Activated T-cell treated with anti-CD3 and anti-CD28 coated beads, Interleukin-2, amount 50 U/mL, for 24 hours (primary cell): Measurements from ENCODE around the gene NCKAP5.

Experiments used
- DNase-seq: peaks from one replicate; pipeline ENCODE4 v3.0.0-alpha.2; 2020
- H3K27ac Mint-ChIP-seq: 2 replicates; pipeline ENCODE4 v1.8.0; 2020; ENCODE audit warnings: mild to moderate bottlenecking, mixed read lengths
- H3K27me3 Mint-ChIP-seq: 2 replicates; pipeline ENCODE4 v1.8.0; 2020; ENCODE audit warnings: mixed read lengths
- H3K36me3 Mint-ChIP-seq: 2 replicates; pipeline ENCODE4 v1.8.0; 2020; ENCODE audit warnings: low read depth, mixed read lengths
- H3K4me1 Mint-ChIP-seq: 2 replicates; pipeline ENCODE4 v1.8.0; 2020; ENCODE audit warnings: low read depth, mixed read lengths
- H3K4me3 Mint-ChIP-seq: 2 replicates; pipeline ENCODE4 v1.8.0; 2020; ENCODE audit warnings: mild to moderate bottlenecking, moderate library complexity, mixed read lengths
- H3K9me3 Mint-ChIP-seq: 2 replicates; pipeline ENCODE4 v1.8.0; 2020; ENCODE audit warnings: mixed read lengths

NCKAP5 gene

DNA sequence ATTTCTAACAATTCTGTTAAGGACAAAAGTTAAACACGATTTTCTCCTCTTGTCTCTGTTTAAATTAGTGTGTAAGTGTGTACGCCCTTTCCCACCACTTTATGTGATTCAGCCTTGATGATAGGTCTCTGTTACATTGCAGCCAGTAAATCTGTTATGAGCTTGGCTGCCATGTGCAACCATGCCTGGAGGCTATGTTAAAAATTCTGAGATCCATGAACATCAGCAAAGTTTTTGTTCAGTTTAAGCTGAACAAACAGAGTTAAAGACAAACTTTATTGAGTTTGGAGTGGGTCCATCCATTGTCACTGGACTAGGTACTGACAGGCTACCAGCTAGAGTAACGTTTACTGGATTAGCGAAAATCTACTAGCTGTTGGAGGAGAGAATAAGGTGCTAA is 110.4 kb downstream of the NCKAP5 start:
- Mint-ChIP-seq H3K36me3 (no peaks in the 10 kb centered on the region), H3K4me3 (no peak overlapping the region), H3K4me1 (no peaks in the 10 kb centered on the region), H3K9me3 (peaks cover 4% of the 10 kb centered on the region), H3K27me3 (no peaks in the 10 kb centered on the region), H3K27ac (no peak overlapping the region)
- DNase-seq, result no peak

GRCh38 chr2:133456971-133457370 is 111.3 kb downstream of the NCKAP5 start:
- DNase-seq, result no peak
- H3K27ac Mint-ChIP-seq, result no peak overlapping the region
- no peaks in the 10 kb centered on the region for H3K27me3 Mint-ChIP-seq
- no peaks in the 10 kb centered on the region for H3K36me3 Mint-ChIP-seq
- peaks cover 4% of the 10 kb centered on the region for H3K9me3 Mint-ChIP-seq
- no peaks in the 10 kb centered on the region for H3K4me1 Mint-ChIP-seq
- no peak overlapping the region for H3K4me3 Mint-ChIP-seq

DNA sequence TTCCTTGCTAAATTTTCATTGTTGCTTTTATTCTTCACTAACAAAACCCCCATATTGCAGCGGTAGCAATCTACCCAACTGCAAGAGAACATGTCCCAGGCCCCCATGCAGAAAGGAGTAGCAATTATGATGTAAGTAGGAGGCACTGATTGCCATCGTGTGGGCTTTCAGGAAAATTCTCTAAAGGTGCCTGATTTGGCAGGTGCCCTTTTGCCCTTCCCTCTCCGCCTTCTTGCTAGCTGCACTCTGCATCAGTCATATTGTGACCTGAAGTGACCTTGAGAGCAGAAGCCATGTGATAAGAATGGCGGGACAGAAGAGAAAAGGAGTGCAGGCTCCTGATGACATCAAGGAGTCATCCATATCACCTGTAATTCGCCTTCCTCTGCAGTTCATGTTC is 112.1 kb downstream of the NCKAP5 start:
- Mint-ChIP-seq H3K4me1 (no peaks in the 10 kb centered on the region), H3K27ac (no peak overlapping the region), H3K4me3 (no peak overlapping the region), H3K9me3 (peaks cover 4% of the 10 kb centered on the region), H3K36me3 (no peaks in the 10 kb centered on the region), H3K27me3 (no peaks in the 10 kb centered on the region)
- no peak for DNase-seq

DNA sequence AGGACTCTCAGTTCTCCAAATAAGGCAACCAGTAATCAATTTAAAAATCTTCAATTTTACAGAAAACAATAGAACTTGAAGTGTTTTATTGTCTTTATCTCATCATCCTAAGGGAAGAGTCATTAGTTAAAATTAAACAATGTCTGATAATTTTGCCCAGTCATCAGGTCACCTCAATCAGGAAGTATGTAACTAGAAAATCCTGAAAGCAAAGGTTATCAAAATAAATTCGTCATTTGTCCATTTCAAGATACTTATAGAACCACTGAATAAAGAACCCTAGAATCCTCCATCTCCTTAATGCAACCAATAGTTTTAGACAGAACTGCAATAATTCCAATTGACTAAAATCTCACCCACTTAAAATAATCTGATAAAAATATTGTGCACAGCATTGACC is 115.2 kb downstream of the NCKAP5 start:
- Mint-ChIP-seq H3K27me3 (no peaks in the 10 kb centered on the region), H3K27ac (no peak overlapping the region), H3K36me3 (no peaks in the 10 kb centered on the region), H3K4me1 (no peaks in the 10 kb centered on the region), H3K9me3 (peaks cover 4% of the 10 kb centered on the region), H3K4me3 (no peak overlapping the region)
- no peak for DNase-seq

DNA sequence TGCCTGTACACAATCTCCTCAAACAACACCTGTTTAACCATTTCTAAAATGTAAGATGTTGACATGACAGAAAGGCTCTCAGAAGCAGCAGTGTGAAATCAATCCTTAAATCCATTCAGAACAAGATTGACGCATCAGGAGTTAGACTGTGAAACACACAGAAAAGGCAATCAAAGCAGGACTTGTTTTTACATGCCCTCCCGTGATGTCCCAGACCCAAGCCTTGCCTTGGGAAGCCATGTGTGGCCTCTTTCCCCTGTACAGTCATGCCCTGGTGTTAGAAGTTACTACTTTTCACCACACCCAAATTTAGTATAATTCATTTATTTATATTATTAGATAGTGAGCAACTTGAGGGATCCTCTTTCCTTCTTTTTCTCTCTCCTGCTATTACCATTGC is 115.7 kb downstream of the NCKAP5 start:
- no peak for DNase-seq
- no peak overlapping the region for H3K27ac Mint-ChIP-seq
- no peaks in the 10 kb centered on the region for H3K36me3 Mint-ChIP-seq
- no peaks in the 10 kb centered on the region for H3K27me3 Mint-ChIP-seq
- no peak overlapping the region for H3K4me3 Mint-ChIP-seq
- no peaks in the 10 kb centered on the region for H3K4me1 Mint-ChIP-seq
- peaks cover 4% of the 10 kb centered on the region for H3K9me3 Mint-ChIP-seq

- no peaks in the 10 kb centered on the region for H3K27me3 Mint-ChIP-seq
- no peaks in the 10 kb centered on the region for H3K36me3 Mint-ChIP-seq
- H3K9me3 Mint-ChIP-seq, result peaks cover 4% of the 10 kb centered on the region
- H3K4me3 Mint-ChIP-seq, result no peak overlapping the region
- DNase-seq, result no peak
- no peak overlapping the region for H3K27ac Mint-ChIP-seq
- no peaks in the 10 kb centered on the region for H3K4me1 Mint-ChIP-seq
Measured at GRCh38 chr2:133452146-133452545, 116.1 kb downstream of the NCKAP5 start.

DNA sequence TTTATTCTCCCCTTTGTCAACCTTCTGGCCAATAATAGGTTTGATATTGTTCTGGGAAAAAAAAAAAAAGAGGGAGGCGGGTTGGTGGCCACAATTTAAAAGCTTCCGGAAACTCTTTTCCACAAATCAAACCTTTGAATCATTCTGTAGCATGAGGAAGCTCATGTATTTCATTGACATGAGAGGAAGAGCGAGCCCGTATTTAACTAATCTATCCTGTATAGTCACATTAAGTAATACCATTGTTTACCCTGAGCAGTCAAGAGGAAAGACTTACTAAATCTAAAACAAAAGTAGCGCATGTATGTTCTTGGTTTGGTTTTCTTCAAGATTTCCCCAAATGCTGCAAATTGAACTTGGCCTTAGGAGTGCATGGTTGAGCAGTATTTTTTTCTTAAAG is 120.1 kb downstream of the NCKAP5 start:
- H3K4me3 Mint-ChIP-seq, result no peak overlapping the region
- no peaks in the 10 kb centered on the region for H3K36me3 Mint-ChIP-seq
- DNase-seq, result no peak
- no peaks in the 10 kb centered on the region for H3K9me3 Mint-ChIP-seq
- no peak overlapping the region for H3K27ac Mint-ChIP-seq
- H3K4me1 Mint-ChIP-seq, result no peaks in the 10 kb centered on the region
- no peaks in the 10 kb centered on the region for H3K27me3 Mint-ChIP-seq

GRCh38 chr2:133447303-133447702 is 121.0 kb downstream of the NCKAP5 start:
- no peaks in the 10 kb centered on the region for H3K27me3 Mint-ChIP-seq
- no peak for DNase-seq
- H3K4me3 Mint-ChIP-seq, result no peak overlapping the region
- H3K36me3 Mint-ChIP-seq, result no peaks in the 10 kb centered on the region
- no peak overlapping the region for H3K27ac Mint-ChIP-seq
- no peaks in the 10 kb centered on the region for H3K9me3 Mint-ChIP-seq
- H3K4me1 Mint-ChIP-seq, result no peaks in the 10 kb centered on the region

- Mint-ChIP-seq H3K27ac (no peak overlapping the region), H3K4me3 (no peak overlapping the region), H3K9me3 (no peaks in the 10 kb centered on the region), H3K27me3 (no peaks in the 10 kb centered on the region), H3K4me1 (no peaks in the 10 kb centered on the region), H3K36me3 (no peaks in the 10 kb centered on the region)
- no peak for DNase-seq
Measured at GRCh38 chr2:133444465-133444864, 123.8 kb downstream of the NCKAP5 start.

DNA sequence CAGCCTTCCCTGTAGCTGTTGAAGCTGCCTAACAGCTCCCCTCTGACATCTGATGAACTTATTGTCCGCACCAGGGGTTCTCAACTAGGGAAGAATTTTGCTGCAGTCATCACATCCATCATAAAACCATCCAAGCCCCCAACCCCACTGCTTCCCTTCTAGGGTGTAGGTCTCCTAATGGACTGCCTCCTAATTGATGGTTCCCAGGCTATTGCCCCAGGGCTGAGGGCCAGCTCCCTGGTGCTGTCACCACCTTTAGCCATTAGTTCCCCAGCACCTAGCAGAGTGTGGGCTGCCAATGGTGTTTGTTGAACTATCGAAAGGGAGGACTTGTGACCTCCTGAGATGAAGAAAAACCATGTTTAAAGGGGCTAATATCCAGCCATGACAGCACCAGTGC is 125.9 kb downstream of the NCKAP5 start:
- Mint-ChIP-seq H3K4me3 (no peak overlapping the region), H3K4me1 (no peaks in the 10 kb centered on the region), H3K27ac (no peak overlapping the region), H3K27me3 (no peaks in the 10 kb centered on the region), H3K36me3 (no peaks in the 10 kb centered on the region), H3K9me3 (no peaks in the 10 kb centered on the region)
- DNase-seq, result no peak

- no peaks in the 10 kb centered on the region for H3K36me3 Mint-ChIP-seq
- no peak for DNase-seq
- H3K27me3 Mint-ChIP-seq, result no peaks in the 10 kb centered on the region
- H3K4me1 Mint-ChIP-seq, result no peaks in the 10 kb centered on the region
- H3K9me3 Mint-ChIP-seq, result no peaks in the 10 kb centered on the region
- no peak overlapping the region for H3K27ac Mint-ChIP-seq
- no peak overlapping the region for H3K4me3 Mint-ChIP-seq
Measured at GRCh38 chr2:133439565-133439920, 128.7 kb downstream of the NCKAP5 start.

- no peaks in the 10 kb centered on the region for H3K4me1 Mint-ChIP-seq
- no peak overlapping the region for H3K27ac Mint-ChIP-seq
- H3K4me3 Mint-ChIP-seq, result no peak overlapping the region
- H3K36me3 Mint-ChIP-seq, result no peaks in the 10 kb centered on the region
- DNase-seq, result no peak
- H3K27me3 Mint-ChIP-seq, result no peaks in the 10 kb centered on the region
- H3K9me3 Mint-ChIP-seq, result no peaks in the 10 kb centered on the region
Measured at GRCh38 chr2:133438848-133439564, 129.3 kb downstream of the NCKAP5 start.

DNA sequence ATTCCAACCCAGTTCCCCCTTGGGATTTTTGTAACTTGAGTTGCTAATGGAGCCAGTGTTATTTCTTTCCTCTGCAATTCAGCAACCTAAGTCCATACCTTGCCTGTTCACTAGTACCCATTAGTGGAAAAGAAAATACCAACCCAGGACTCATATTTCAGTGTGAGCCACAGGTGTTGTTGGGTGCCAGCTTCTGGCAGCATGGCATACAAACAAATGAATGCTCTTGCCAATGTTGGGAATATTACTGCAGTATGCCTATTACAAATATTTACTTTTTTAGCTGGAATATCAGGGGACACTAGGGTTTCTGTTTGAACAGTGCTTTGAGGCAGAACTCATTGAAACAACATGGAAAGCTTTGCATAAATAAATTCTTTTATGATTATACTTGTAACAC is 130.2 kb downstream of the NCKAP5 start:
- no peaks in the 10 kb centered on the region for H3K9me3 Mint-ChIP-seq
- no peak overlapping the region for H3K27ac Mint-ChIP-seq
- H3K4me1 Mint-ChIP-seq, result no peaks in the 10 kb centered on the region
- H3K4me3 Mint-ChIP-seq, result no peak overlapping the region
- DNase-seq, result no peak
- H3K27me3 Mint-ChIP-seq, result no peaks in the 10 kb centered on the region
- H3K36me3 Mint-ChIP-seq, result no peaks in the 10 kb centered on the region

DNA sequence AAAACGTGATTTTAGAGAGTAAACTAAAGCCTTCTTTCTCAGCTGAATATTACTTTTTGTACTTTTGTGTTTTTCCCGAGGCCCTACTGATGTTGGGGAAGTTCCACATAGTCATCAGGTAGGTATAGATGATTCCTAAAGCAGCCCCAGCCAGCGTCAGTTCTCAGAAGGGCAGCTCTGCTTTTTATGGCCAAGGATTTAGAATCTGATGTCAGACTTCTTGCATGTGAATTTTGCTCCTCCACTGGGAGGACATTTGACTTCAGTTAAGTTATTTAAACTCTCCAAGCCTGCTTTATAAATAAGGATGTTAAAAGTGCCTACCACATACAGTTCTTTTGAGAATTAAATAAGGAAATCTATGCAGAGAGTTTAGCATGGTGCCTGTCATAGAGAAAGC is 130.8 kb downstream of the NCKAP5 start:
- Mint-ChIP-seq H3K4me1 (no peaks in the 10 kb centered on the region), H3K27me3 (no peaks in the 10 kb centered on the region), H3K36me3 (no peaks in the 10 kb centered on the region), H3K9me3 (no peaks in the 10 kb centered on the region), H3K4me3 (no peak overlapping the region), H3K27ac (no peak overlapping the region)
- no peak for DNase-seq

DNA sequence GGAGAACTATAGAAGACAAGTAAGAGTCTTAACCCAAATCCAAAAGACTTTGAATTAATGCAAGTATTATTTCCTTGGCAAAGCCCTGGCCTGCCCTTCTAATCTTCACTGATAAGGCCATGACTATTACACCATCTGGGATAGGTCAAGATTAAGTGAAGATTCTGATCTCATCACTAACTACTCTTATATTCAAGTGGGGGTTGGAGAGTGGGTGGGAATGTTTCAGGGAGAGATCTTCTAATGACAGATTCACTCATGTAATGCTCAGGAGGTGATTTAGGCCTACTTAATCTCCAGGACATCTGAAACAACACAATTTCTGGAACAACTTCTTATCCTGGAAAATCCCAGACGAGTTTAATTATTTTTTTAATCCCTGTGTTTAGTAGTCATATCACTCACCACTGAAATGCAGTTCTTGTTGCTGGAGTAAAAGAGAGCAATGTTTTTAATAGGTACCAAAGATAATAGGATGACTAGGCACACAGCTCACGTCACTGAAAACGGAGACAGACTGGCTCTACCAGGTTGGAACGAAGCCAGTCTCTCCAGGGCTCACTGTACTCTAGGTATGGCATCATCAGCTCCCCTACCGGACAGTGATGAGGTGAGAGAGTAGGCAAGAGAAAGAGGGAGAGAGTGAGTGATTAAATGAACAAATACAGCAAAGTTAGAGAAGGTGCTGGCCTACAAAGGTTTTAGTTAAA is 133.1 kb downstream of the NCKAP5 start:
- Mint-ChIP-seq H3K27ac (no peak overlapping the region), H3K4me3 (no peak overlapping the region), H3K36me3 (no peaks in the 10 kb centered on the region), H3K4me1 (no peaks in the 10 kb centered on the region), H3K27me3 (no peaks in the 10 kb centered on the region), H3K9me3 (peaks cover 4% of the 10 kb centered on the region)
- no peak for DNase-seq
